GM10847 (cell line): Measurements from ENCODE around the gene METAP1D.

Experiments
- POLR2A ChIP-seq: IDR thresholded peaks from 2 replicates; pipeline ENCODE4 v1.6.1; 2011; ENCODE audit not compliant: insufficient read length; ENCODE audit errors: extremely low read depth

The METAP1D gene

GRCh38 chr2:171999604-172000469 lies at the start of gene METAP1D:
Gene METAP1D (plus strand): TSS chr2:171999953. CDS start chr2:171999970, 17 bp downstream.
- TF ChIP-seq POLR2A, result peak; percentile 84

GRCh38 chr2:171952276-171952675 lies 47.5 kb upstream of the METAP1D start:
- no peak for TF ChIP-seq POLR2A

- no peak for TF ChIP-seq POLR2A
These were observed 47.0 kb upstream of the METAP1D start for GRCh38 chr2:171952748-171953147.

- no peak for TF ChIP-seq POLR2A
These were observed 43.5 kb upstream of the METAP1D start for GRCh38 chr2:171956135-171956825.

- no peak for TF ChIP-seq POLR2A
These were observed 42.7 kb upstream of the METAP1D start for GRCh38 chr2:171957061-171957460.

- TF ChIP-seq POLR2A, result no peak
These were observed 41.3 kb upstream of the METAP1D start for GRCh38 chr2:171958475-171958874.

GRCh38 chr2:171959998-171960397 lies 39.8 kb upstream of the METAP1D start:
- TF ChIP-seq POLR2A, result no peak

GRCh38 chr2:171960570-171960969 lies 39.2 kb upstream of the METAP1D start:
- TF ChIP-seq POLR2A, result no peak

GRCh38 chr2:171963198-171963597 lies 36.6 kb upstream of the METAP1D start:
- no peak for TF ChIP-seq POLR2A

GRCh38 chr2:171964308-171964707 lies 35.4 kb upstream of the METAP1D start:
- no peak for TF ChIP-seq POLR2A

GRCh38 chr2:171965238-171965637 lies 34.5 kb upstream of the METAP1D start:
- no peak for TF ChIP-seq POLR2A

- TF ChIP-seq POLR2A, result no peak
These were observed 34.1 kb upstream of the METAP1D start for GRCh38 chr2:171965661-171966060.

GRCh38 chr2:171966235-171966634 lies 33.5 kb upstream of the METAP1D start:
- TF ChIP-seq POLR2A, result no peak

GRCh38 chr2:171966688-171967087 lies 33.1 kb upstream of the METAP1D start:
- TF ChIP-seq POLR2A, result no peak

- no peak for TF ChIP-seq POLR2A
These were observed 31.2 kb upstream of the METAP1D start for GRCh38 chr2:171968509-171968908.

GRCh38 chr2:171972329-171972982 lies 27.3 kb upstream of the METAP1D start:
- TF ChIP-seq POLR2A, result no peak
